GM19467 (cell line): Measurements from ENCODE around the gene CUX1.
"Not testable (repeated sequence)": the region's sequence is repeated elsewhere in the genome, so short reads cannot be mapped to it uniquely, and the experiment has no call there.

Experiments
- ATAC-seq: cut with Tn5 transposase; IDR thresholded peaks from one replicate; pipeline ENCODE4 v1.9.1; 2021; ENCODE audit warnings: mild to moderate bottlenecking, moderate library complexity; ENCODE audit not compliant: unreplicated experiment

Gene CUX1

GRCh38 chr7:101913851-101914250 is 96.4 kb downstream of the CUX1 start:
- no peak for ATAC-seq

DNA sequence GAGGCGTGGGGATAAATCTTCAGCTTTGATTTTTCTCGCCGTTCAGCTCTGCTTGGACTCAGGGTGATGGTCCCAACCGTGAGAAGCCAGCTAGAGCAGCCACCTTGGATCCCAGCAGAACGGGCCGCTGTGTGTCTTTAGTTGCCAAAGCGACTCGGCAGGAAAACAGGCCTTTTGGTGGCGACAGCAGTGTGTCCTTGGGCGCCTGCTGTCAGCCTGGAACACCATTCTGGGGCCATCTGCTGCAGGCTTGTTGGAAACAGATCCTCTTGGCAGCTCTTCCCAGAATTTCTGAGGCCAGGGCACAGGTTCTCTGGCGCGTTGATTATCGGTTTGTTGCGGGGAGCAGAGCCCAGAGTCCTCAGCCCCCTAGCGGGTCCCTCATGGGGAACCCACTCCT is 97.6 kb downstream of the CUX1 start:
- ATAC-seq, result no peak

DNA sequence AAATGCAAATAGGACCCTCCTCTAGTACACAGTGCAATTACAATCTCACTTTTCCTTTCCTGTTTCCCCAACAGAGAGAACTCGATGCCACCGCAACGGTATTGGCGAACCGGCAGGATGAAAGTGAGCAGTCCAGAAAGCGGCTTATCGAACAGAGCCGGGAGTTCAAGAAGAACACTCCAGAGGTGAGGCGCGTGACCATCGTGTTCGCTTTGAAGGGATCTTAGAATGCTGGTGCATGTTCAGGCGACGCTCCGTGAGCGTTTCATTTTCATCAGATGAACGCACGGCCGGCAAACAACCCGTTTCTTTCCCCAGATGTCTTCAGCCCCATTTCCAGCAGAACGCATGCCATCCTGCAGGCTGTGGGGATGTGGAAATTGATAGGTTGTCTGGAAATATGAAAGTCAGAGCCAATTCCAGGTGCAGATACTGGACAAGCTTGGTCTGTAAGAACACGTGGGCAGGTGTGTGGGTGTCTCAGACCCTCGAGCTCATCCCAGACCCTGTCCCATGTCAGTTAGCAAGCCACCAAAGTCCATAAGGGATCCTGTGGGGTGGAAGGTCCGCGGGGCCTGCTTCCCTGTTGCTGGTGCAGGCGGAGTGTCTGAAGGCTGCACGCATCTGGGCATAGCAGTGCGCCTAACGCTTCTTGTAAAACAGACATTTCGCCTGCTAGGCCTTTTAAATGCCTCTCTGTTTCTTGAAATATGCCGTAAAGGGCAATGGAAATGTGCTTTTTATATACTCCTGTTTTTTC is 98.8 kb downstream of the CUX1 start:
- ATAC-seq, result no peak

DNA sequence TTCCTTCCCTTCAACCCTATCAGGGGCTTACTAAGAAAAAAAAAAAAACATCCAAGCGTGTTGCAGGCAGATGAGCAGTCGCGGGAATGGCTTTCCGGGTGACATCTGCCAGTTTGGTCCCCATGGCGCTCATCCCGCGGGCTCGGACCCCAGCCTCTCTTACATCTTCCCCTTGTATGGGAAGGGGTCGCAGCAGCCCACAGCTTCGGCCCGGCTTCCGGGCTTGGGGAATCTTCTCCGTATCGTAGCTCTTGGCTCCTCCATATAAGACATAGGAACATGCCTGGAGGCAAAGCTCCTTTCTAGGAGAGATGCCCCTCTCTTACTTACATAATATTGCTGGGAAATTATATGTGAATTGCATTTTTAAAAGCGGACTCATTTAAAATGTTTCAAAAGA is 99.5 kb downstream of the CUX1 start:
- ATAC-seq, result no peak

GRCh38 chr7:101917566-101917965 is 100.1 kb downstream of the CUX1 start:
- no peak for ATAC-seq

GRCh38 chr7:101918426-101918825 is 101.0 kb downstream of the CUX1 start:
- ATAC-seq, result no peak

DNA sequence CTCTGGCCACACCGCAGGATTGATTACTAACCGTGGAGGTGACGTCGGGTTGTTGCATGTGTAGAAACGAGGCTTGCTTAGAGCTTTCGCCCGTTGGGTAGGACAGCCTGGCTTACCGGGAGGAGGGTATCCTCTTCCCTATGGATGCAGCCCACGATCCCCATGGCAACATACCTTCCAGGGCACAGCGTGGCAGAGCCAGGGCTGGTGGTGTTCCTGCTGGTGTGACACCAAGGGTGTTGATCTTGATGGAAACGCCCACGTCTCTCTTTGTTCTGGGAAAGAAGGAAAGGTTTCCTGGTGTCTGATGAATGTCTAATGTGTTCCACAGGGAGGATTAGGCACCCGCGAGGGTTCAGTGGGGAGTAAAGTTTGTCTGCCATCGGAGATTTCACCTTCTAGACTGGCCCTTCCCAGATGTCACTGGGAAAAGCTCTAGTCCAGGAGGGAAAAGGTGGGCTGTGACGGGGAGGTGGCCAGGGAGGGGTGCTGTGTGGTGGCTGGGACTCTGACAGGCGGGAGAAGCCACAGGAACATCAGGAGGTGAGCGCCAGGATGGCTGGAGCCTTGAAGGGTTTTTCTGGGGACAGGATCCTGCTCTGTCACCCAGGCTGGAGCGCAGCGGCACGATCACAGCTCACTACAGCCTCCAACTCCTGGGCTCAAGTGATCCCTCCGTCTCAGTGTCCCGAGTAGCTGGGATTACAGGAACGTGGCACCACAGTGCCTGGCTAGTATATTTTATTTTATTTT is 102.1 kb downstream of the CUX1 start:
- ATAC-seq, result no peak

GRCh38 chr7:101921061-101921460 is 103.6 kb downstream of the CUX1 start:
- no peak for ATAC-seq

GRCh38 chr7:101921546-101922489 is 104.4 kb downstream of the CUX1 start:
- ATAC-seq, result not testable (repeated sequence)

- no peak for ATAC-seq
Observed at GRCh38 chr7:101922631-101923601, 105.5 kb downstream of the CUX1 start.

GRCh38 chr7:101923602-101923985 is 106.2 kb downstream of the CUX1 start:
- no peak for ATAC-seq

DNA sequence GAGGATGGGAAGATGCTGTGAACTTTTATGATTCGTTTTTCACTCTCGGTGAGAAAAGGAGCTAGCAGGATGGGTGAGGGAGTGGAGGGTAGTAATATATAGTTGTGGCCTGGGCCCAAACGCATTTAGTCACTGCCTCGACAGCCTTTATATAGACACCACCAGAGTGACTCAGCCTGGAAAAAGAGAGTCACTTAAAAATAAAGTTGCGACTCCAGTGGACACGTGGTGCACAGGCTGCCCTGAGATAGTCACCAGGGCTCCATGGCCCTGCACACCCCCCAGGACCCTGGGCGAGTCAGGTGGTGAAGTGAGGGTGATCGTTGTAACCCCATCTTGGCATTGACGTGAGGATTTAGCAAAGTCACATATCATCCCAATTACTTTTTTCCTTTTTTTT is 106.7 kb downstream of the CUX1 start:
- ATAC-seq, result no peak

GRCh38 chr7:101926265-101926664 is 108.8 kb downstream of the CUX1 start:
- no peak for ATAC-seq

GRCh38 chr7:101927389-101927788 is 110.0 kb downstream of the CUX1 start:
- no peak for ATAC-seq

GRCh38 chr7:101927802-101928201 is 110.4 kb downstream of the CUX1 start:
- no peak for ATAC-seq

- no peak for ATAC-seq
Observed at GRCh38 chr7:101929256-101929655, 111.8 kb downstream of the CUX1 start.

DNA sequence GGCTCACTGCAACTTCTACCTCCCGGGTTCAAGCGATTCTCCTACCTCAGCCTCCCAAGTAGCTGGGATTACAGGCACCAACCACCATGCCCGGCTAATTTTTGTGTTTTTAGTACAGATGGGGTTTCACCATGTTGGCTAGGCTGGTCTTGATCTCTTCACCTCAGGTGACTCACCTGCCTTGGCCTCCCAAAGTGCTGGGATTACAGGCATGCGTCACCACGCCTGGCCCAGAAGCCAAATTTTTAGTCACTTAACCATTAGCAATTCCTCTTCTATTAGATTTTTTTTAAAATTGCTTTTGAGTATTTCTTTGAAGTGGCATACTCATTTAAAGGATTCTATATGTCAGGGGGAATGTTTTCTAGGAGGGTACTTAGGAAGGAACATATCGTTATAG is 112.5 kb downstream of the CUX1 start:
- ATAC-seq, result not testable (repeated sequence)

- no peak for ATAC-seq
Observed at GRCh38 chr7:101932083-101932482, 114.7 kb downstream of the CUX1 start.

DNA sequence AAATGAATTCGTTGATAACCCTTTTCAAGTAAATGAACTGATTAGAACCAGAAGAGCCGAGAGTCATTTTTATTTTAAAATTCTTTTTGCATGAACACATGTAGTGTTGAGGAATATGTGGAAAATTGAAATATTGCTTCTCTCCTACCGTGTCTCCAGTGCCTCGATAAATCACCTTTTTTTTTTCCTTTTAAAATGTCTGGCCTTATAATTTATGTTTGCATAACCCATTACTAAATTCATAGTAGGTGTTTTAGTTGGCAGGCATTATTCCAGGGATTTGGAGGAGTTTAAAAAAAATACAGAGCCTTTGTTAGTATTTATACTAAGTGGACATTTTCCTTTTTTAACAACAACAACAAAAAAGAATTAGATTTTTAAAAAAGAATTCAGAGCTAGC is 115.6 kb downstream of the CUX1 start:
- ATAC-seq, result no peak

DNA sequence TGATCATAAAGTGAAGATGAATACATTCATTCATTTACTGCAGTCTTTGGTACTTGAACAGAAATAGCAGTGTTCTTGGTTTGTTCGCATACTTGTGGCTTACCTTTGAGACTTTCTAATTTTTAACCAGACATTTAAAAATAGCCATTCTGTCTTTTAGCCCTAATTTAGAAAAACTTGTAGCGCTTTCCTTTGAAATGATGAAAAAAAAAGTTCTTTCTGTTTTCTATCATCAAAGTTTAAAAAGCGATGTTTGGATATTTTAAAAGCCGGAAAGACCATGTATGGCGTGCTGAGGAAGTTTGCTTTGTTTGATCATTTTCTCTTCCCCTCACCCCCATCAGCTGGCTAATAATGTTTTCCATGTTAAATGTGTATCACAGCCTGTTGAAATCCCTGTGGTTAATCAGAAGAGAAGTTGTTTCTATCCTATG is 116.3 kb downstream of the CUX1 start:
- peak; percentile 53 for ATAC-seq
